ENCODE data around the gene ZNF827. TPM values are rescaled to one million over a fixed set of nuclear protein-coding genes. Genes with fewer than 3 reads are reported as not detected.

Gene ZNF827
- total and polyA plus RNA-seq, 9 of the 15 experiments (the other 6 are each of a cell fraction or from before 2014, with no cell fraction given), result 0.07 to 0.40 TPM; not detected in 7

- TF ChIP-seq ZBTB11 (CRISPR knock-in tag; IDR thresholded peaks at IDR 0.05) (no peak), PML (IDR thresholded peaks at IDR 0.05; ENCODE audit: low read length) (peak; percentile 48), AFF1 (IDR thresholded peaks at IDR 0.05; ENCODE audit: low read depth in 1 of 2, partially characterized antibody in 2 of 2) (no peak), TRIM24 (IDR thresholded peaks at IDR 0.05) (peak; percentile 72 to 80; a peak in 3 of 4 replicates), CBFA2T3 (IDR thresholded peaks at IDR 0.05) (peak; percentile 92), ZNF584 (CRISPR knock-in tag; IDR thresholded peaks at IDR 0.05; ENCODE audit: low read depth) (no peak), ZNF41 (CRISPR knock-in tag; conservative IDR thresholded peaks at IDR 0.05) (no peak), NFE2L1 (tag; IDR thresholded peaks at IDR 0.05; ENCODE audit: borderline replicate concordance, low read depth) (no peak), DNMT1 (IDR thresholded peaks at IDR 0.05) (no peak), SMAD2 (IDR thresholded peaks at IDR 0.05; ENCODE audit: low read depth, low read length) (no peak), NR0B1 (IDR thresholded peaks at IDR 0.05; ENCODE audit: partially characterized antibody) (no peak), HDAC2 (IDR thresholded peaks at IDR 0.05) (0 out of 2 replicates have a peak, but pooled peaks have one; percentile 22), ELK1 (CRISPR knock-in tag; IDR thresholded peaks at IDR 0.05) (no peak), MAFG (tag; conservative IDR thresholded peaks at IDR 0.05) (no peak), RUNX1 (IDR thresholded peaks at IDR 0.05; ENCODE audit: low read depth) (no peak), ETS2 (tag; IDR thresholded peaks at IDR 0.05; ENCODE audit: borderline replicate concordance, poor library complexity, severe bottlenecking) (no peak), HMBOX1 (IDR thresholded peaks at IDR 0.05) (peak; percentile 93)
These were observed 16.3 kb upstream of the ZNF827 start (continued) for GRCh38 chr4:145954924-145955339.

Measured in K562 (cell line).